ENCODE measurements around the gene ATP5PD.
"Not testable (repeated sequence)": the region's sequence is repeated elsewhere in the genome, so short reads cannot be mapped to it uniquely, and the experiment has no call there.

ATP5PD gene

DNA sequence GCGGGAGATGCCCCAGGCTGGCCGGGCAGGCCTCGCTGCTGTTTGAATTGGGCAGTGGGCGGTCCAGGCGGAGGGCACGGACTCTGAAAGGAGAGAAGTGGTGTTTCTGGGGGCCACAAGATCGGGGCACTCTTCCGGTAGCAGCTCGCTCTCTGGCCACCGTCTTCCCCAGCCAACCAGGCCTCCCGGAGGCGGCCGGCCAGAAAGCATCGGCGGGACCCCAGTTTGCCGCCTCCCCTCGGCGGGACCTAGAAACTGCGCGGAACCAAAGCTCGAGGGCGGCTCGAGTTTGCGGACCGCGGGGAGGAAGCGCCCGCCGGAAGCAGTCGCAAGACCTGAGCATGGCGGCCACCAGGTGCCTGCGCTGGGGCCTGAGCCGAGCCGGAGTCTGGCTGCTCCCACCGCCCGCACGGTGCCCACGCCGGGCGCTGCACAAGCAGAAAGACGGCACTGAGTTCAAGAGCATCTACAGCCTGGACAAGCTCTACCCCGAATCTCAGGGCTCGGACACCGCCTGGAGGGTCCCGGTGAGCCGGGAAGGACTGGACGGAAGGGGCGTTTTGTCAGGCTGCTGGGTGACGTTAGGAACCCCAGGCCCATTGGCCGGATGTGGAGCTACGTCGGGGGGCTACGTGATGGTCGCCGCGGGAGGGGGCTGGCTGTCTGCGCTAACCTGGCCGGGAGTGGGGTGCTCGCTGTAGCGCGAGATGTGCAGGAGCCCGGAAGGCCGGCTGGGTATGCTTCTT is 34.2 kb downstream of the ATP5PD start, which contains the start of gene MRPL58:
MRPL58 (plus strand) TSS at position 325 of the 746 bp plus-strand sequence; CDS start at position 342, 17 bp downstream.
- DNase-seq: peak; percentile 26

DNA sequence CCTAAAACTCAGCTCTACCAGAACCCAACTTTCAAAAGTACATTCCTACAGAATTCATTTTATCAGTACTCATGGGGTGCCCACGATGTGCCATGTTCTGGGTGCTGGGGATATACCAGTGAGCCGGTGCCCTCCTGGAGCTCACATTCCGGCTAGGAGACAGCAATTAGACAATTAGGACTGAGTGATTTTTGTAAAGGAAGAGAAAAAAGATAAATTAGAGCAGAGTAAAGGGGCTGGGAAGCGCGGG is 34.7 kb downstream of the ATP5PD start:
- no peak for DNase-seq

DNA sequence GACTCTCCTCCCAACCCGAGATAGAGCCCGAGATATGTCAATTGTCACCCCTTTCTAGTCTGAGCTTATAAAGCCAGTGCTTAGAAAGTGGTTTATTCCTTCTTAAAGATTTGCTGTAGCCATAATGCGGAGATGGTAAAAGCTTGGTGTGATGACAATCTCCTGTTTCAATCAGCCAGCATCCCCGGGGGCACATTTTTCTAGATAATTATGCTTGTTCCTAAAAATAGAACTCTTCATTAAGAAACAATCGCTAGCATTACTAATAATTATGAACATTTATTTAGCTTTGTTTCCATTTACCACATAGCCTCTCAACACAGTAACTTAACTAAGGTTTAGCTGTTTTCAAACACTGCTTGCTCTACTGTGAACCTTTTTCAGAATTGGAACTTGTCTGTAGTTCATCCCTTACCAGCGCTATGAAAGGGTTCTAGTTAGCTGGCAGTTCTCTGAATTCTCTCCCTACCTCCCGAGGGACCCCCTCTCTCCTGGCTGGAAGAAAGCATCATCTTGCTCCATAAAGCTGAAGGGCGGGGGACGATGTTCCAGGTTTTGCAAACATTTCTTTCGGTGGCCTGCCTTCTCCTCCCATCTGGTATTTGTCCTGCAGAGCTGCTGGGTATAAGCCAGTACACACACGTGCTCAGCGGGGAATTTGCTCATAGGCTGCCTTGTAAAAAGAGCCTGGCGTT is 35.2 kb downstream of the ATP5PD start:
- DNase-seq: no peak

DNA sequence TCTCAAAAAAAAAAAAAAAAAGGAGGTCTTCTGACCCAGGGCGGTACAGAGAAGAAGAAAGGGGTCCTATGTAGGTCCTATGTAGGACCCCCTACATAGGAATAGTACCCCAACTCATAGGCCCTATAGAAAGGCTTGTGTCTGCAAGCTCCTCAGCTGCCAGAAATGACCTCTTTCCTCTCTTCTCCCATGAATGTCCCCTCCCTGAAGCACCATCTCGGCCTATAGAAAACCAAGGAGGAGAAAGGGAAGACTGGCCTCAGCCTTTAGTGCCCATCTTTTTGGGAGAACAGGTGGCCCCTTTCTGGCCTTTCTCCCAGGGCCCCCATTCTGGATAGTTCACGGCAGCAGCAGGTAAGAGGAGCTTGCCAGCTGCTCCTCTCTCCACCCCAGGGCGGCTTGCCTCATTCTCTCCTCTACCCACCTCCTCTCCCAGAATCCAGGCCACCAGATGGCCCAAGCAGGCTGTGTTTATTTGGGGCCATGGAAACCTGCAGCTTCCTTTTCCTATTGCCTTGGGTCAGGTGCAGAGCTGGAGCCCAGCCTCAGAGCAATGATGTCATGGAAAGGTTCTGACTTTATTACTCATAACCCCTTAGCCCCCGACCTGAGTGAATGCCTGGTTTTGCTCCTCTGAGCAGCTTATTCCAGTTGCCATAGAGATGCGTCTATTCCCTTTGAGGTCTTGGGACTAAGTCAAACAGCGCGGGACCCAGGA is 35.9 kb downstream of the ATP5PD start:
- DNase-seq: no peak

GRCh38 chr17:75009139-75009724 is 37.5 kb downstream of the ATP5PD start:
- no peak for DNase-seq

- DNase-seq: no peak
Measured at GRCh38 chr17:75008373-75008772, 38.4 kb downstream of the ATP5PD start.

- DNase-seq: no peak
Measured at GRCh38 chr17:75006653-75007052, 40.1 kb downstream of the ATP5PD start.

- not testable (repeated sequence) for DNase-seq
Measured at GRCh38 chr17:75006084-75006483, 40.7 kb downstream of the ATP5PD start.

GRCh38 chr17:75005291-75005690 is 41.5 kb downstream of the ATP5PD start:
- DNase-seq: no peak

DNA sequence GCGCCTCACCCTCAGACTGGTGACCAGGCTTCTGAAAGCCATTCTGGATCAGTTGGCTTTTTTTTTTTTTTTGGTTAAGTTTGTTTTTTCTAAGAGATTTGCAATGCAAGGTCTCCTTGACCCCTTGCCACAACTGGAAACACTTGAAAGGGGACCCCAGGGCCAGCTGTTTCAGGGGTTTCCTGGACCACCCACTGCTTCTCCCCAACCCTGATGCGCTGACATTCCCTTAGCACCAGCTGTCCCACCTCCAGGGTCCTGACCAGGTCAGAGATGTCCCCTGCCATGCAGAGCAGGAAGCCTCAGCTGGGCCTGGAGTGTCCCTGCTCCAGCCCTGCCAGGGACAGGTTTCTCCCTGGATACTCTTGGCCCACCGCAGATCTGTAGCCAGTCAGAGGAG is 42.4 kb downstream of the ATP5PD start:
- no peak for DNase-seq

- DNase-seq: no peak
Measured at GRCh38 chr17:75003957-75004355, 42.8 kb downstream of the ATP5PD start.

- DNase-seq: no peak
Measured at GRCh38 chr17:75003070-75003956, 43.5 kb downstream of the ATP5PD start.

GRCh38 chr17:75001915-75002843 is 44.6 kb downstream of the ATP5PD start:
- DNase-seq: no peak

- DNase-seq: no peak
Measured at GRCh38 chr17:74999523-74999922, 47.2 kb downstream of the ATP5PD start.

DNA sequence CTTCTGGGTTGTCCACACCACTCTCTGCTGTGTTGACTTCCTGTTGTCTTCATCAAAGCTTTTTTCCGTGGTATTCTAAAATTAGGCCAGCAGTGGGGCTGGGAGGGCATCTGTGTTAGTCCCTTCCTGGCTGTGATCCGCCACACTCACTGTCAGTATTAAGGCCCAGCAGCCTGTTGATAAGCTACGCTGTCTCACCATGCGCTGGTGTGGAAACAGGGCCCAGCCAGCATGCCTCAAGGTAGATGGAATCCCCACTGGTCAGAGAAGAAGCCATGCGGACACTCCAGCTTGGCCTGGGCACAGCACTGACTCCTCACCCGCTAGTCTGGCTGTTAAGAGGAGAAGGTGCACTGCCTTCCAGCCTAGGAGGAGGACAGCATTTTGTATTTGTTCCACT is 48.0 kb downstream of the ATP5PD start:
- DNase-seq: no peak

DNA sequence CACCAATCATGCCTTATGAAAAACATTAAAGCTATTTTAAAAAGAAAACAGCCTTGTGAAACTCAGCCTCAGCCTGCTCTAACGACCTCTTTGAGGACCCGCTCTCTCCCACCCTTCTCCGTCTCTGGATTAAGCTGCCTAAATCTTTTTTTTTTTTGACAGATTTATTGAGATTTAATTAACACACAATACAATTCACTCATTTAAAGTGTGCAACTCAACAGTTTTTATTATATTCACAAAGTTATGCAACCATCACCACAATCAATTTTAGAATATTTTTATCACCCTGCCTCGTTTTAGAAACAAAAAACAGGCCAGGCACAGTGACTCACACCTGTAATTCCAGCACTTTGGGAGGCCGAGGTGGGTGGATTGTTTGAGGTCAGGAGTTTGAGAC is 50.9 kb downstream of the ATP5PD start:
- no peak for DNase-seq

DNA sequence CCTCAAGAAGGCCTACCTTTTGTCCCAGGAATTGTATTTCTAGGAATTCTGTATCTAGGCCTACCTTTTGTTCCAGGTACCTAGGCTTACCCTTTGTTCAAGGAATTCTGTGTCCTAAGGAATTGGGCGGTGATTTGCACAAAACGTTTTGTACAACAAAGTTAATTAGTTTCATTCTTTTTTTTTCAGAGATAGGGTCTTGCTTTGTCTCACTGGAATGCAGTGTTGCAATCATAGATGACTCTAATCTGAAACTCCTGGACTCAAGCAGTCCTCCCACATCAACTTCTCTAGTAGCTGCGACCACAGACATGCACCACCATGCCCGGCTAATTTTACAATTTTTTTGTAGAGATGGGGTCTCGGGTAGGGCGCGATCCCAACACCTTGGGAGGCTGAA is 52.3 kb downstream of the ATP5PD start:
- DNase-seq: no peak

- DNase-seq: no peak
Measured at GRCh38 chr17:74992223-74992622, 54.5 kb downstream of the ATP5PD start.

- no peak for DNase-seq
Measured at GRCh38 chr17:74990581-74991105, 56.1 kb downstream of the ATP5PD start.
